ENCODE results near the gene TMEM18. TPM values are rescaled to one million over a fixed set of nuclear protein-coding genes. Genes with fewer than 3 reads are reported as not detected.
A peak's percentile ranks its signal among the peaks of the same experiment; 100 is the strongest.

TMEM18 gene
- total and polyA plus RNA-seq, 9 of the 15 experiments (the other 6 are each of a cell fraction or from before 2014, with no cell fraction given): 12.8 to 55.9 (median 21.8) TPM

GRCh38 chr2:677056-677958, at the start of gene TMEM18 (continued):
- peak; percentile 92 for TF ChIP-seq FOXP1 (CRISPR knock-in tag; IDR thresholded peaks at IDR 0.05)
- 0 out of 4 replicates have a peak, but pooled peaks of 1 of the 2 experiments have one; percentile 61 for TF ChIP-seq KDM4B (IDR thresholded peaks at IDR 0.05; ENCODE audit: borderline replicate concordance in 2 of 2, low read depth in 1 of 2)
- peak; percentile 92 for TF ChIP-seq E2F5 (CRISPR knock-in tag; IDR thresholded peaks at IDR 0.05)
- TF ChIP-seq FOS (IDR thresholded peaks at IDR 0.05; ENCODE audit: extremely low read depth, insufficient read length): no peak
- peak; percentile 96 for TF ChIP-seq POLR2B (IDR thresholded peaks at IDR 0.05; ENCODE audit: low read depth, partially characterized antibody)
- peak; percentile 62; the same call in 1 of the 2 replicates for TF ChIP-seq MYNN (IDR thresholded peaks at IDR 0.05)
- no peak for TF ChIP-seq MYNN (CRISPR knock-in tag; IDR thresholded peaks at IDR 0.05)
- no peak; a peak in 1 of 3 replicates for TF ChIP-seq CBX3 (IDR thresholded peaks at IDR 0.05; ENCODE audit: borderline replicate concordance in 1 of 2, low read length in 2 of 2)
- no peak for TF ChIP-seq SAFB (IDR thresholded peaks at IDR 0.05; ENCODE audit: borderline replicate concordance, low read depth, low read length)
- TF ChIP-seq ZBTB43 (CRISPR knock-in tag; IDR thresholded peaks at IDR 0.05): 0 out of 2 replicates have a peak, but pooled peaks have one; percentile 70
- TF ChIP-seq SRSF3 (IDR thresholded peaks at IDR 0.05; ENCODE audit: insufficient read depth, low read length): no peak
- TF ChIP-seq NONO (IDR thresholded peaks at IDR 0.05; ENCODE audit: low read depth in 2 of 2, low read length in 1 of 2): peak; percentile 14 to 70; a peak in 2 of 4 replicates
- peak; percentile 98 for TF ChIP-seq PHF8 (IDR thresholded peaks at IDR 0.05; ENCODE audit: borderline replicate concordance, low read length)
- TF ChIP-seq ZNF318 (IDR thresholded peaks at IDR 0.05; ENCODE audit: borderline replicate concordance in 1 of 2, low read depth in 1 of 2): peak in 1 of 2 experiments; percentile 74; a peak in 1 of 4 replicates
- TF ChIP-seq POLR2AphosphoS5 (IDR thresholded peaks at IDR 0.05; ENCODE audit: control insufficient read depth, insufficient read depth, low read depth, low read length): peak; percentile 94

Measured in K562 (cell line).